Measurements from ENCODE around the gene NTN1.

Gene NTN1

GRCh38 chr17:9140550-9141424 is 119.5 kb downstream of the NTN1 start:
- Histone ChIP-seq H4K20me1 (ENCODE audit: insufficient read depth, low read length) (no peaks in the 10 kb centered on the region), H2AFZ (ENCODE audit: low read length) (no peak overlapping the region), H3K4me2 (ENCODE audit: low read length) (no peak overlapping the region), H3K27me3 (ENCODE audit: insufficient read depth, low read length) (no peaks in the 10 kb centered on the region), H3K4me1 (ENCODE audit: insufficient read depth, low read length, severe bottlenecking) (no peaks in the 10 kb centered on the region), H3K27ac (ENCODE audit: low read depth, low read length, poor library complexity, severe bottlenecking) (no peak overlapping the region), H3K9me2 (ENCODE audit: low read depth, low read length) (no peaks in the 10 kb centered on the region), H3K36me3 (ENCODE audit: insufficient read depth, low read length) (no peaks in the 10 kb centered on the region), H3K9ac (ENCODE audit: low read length) (no peak overlapping the region), H3K79me2 (ENCODE audit: insufficient read depth, low read length) (no peaks in the 10 kb centered on the region), H3F3A (ENCODE audit: insufficient read depth, low read length) (no peaks in the 10 kb centered on the region), H3K9me3 (ENCODE audit: low read length) (no peaks in the 10 kb centered on the region), H3K4me3 (ENCODE audit: low read depth, low read length, poor library complexity, severe bottlenecking) (no peak overlapping the region)
- TF ChIP-seq EZH2 (IDR thresholded peaks at IDR 0.05; ENCODE audit: borderline replicate concordance, low read length), result no peak
- TF ChIP-seq, protein P1, sequence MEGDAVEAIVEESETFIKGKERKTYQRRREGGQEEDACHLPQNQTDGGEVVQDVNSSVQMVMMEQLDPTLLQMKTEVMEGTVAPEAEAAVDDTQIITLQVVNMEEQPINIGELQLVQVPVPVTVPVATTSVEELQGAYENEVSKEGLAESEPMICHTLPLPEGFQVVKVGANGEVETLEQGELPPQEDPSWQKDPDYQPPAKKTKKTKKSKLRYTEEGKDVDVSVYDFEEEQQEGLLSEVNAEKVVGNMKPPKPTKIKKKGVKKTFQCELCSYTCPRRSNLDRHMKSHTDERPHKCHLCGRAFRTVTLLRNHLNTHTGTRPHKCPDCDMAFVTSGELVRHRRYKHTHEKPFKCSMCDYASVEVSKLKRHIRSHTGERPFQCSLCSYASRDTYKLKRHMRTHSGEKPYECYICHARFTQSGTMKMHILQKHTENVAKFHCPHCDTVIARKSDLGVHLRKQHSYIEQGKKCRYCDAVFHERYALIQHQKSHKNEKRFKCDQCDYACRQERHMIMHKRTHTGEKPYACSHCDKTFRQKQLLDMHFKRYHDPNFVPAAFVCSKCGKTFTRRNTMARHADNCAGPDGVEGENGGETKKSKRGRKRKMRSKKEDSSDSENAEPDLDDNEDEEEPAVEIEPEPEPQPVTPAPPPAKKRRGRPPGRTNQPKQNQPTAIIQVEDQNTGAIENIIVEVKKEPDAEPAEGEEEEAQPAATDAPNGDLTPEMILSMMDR (IDR thresholded peaks at IDR 0.05; ENCODE audit: low read length), result no peak

- H3K9me3 ChIP-seq (ENCODE audit: low read length), result no peaks in the 10 kb centered on the region
- no peak overlapping the region for H3K27ac ChIP-seq (ENCODE audit: low read depth, low read length, poor library complexity, severe bottlenecking)
- H3K27me3 ChIP-seq (ENCODE audit: insufficient read depth, low read length), result no peaks in the 10 kb centered on the region
- H3K9me2 ChIP-seq (ENCODE audit: low read depth, low read length), result no peaks in the 10 kb centered on the region
- no peaks in the 10 kb centered on the region for H3K4me1 ChIP-seq (ENCODE audit: insufficient read depth, low read length, severe bottlenecking)
- TF ChIP-seq, protein P1 (IDR thresholded peaks at IDR 0.05; ENCODE audit: low read length), result no peak
- TF ChIP-seq EZH2 (IDR thresholded peaks at IDR 0.05; ENCODE audit: borderline replicate concordance, low read length), result no peak
- H3K36me3 ChIP-seq (ENCODE audit: insufficient read depth, low read length), result no peaks in the 10 kb centered on the region
- H4K20me1 ChIP-seq (ENCODE audit: insufficient read depth, low read length), result no peaks in the 10 kb centered on the region
- no peak overlapping the region for H2AFZ ChIP-seq (ENCODE audit: low read length)
- no peak overlapping the region for H3K4me3 ChIP-seq (ENCODE audit: low read depth, low read length, poor library complexity, severe bottlenecking)
- H3F3A ChIP-seq (ENCODE audit: insufficient read depth, low read length), result no peaks in the 10 kb centered on the region
- no peak overlapping the region for H3K9ac ChIP-seq (ENCODE audit: low read length)
- H3K4me2 ChIP-seq (ENCODE audit: low read length), result no peak overlapping the region
- no peaks in the 10 kb centered on the region for H3K79me2 ChIP-seq (ENCODE audit: insufficient read depth, low read length)
Observed at GRCh38 chr17:9141425-9141753, 120.1 kb downstream of the NTN1 start.

DNA sequence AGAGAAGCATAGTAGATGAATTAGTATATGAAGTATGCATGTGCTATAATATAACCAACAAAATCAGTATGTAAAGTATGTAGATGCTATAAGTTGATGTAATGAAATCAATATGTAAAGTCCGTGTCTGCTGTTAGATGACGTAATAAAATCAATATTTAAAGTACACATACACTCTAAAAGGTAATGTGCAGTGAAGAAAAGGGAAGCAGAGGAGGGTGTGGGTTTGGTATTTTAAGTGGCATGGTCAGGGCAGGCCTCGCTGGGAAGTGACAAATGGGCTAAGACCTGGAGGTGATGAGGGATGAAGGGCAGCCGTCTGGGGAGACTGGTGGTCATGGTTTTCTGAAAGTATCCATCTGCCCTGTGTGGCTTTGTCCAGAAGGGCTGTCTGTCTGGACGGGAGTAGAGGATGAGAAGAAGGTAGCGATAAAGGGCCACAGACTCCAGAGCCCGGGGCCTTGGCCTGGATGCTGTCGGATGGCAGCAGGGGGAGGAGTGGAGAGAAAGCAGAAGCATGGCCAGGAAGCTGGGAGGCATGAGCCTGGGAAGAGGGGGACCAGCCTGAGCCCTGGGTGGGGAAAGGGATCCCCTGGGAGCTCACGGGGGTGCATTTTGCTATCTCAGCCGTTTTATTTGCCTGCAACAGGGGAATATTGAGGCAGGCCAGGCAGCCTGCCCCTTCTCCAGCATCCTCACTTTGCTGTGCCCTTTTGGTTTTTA is 121.6 kb downstream of the NTN1 start:
- Histone ChIP-seq H3F3A (ENCODE audit: insufficient read depth, low read length) (no peaks in the 10 kb centered on the region), H3K9me3 (ENCODE audit: low read length) (no peaks in the 10 kb centered on the region), H3K9ac (ENCODE audit: low read length) (no peak overlapping the region), H3K27me3 (ENCODE audit: insufficient read depth, low read length) (no peaks in the 10 kb centered on the region), H3K4me1 (ENCODE audit: insufficient read depth, low read length, severe bottlenecking) (no peaks in the 10 kb centered on the region), H3K4me2 (ENCODE audit: low read length) (no peak overlapping the region), H3K79me2 (ENCODE audit: insufficient read depth, low read length) (no peaks in the 10 kb centered on the region), H3K36me3 (ENCODE audit: insufficient read depth, low read length) (no peaks in the 10 kb centered on the region), H3K9me2 (ENCODE audit: low read depth, low read length) (no peaks in the 10 kb centered on the region), H3K27ac (ENCODE audit: low read depth, low read length, poor library complexity, severe bottlenecking) (no peak overlapping the region), H2AFZ (ENCODE audit: low read length) (no peak overlapping the region), H4K20me1 (ENCODE audit: insufficient read depth, low read length) (no peaks in the 10 kb centered on the region), H3K4me3 (ENCODE audit: low read depth, low read length, poor library complexity, severe bottlenecking) (no peak overlapping the region)
- TF ChIP-seq, protein P1 (IDR thresholded peaks at IDR 0.05; ENCODE audit: low read length), result no peak
- TF ChIP-seq EZH2 (IDR thresholded peaks at IDR 0.05; ENCODE audit: borderline replicate concordance, low read length), result no peak

Data from OCI-LY1 (cell line).